ENCODE data around the gene NME7. TPM values are rescaled to one million over a fixed set of nuclear protein-coding genes. Genes with fewer than 3 reads are reported as not detected.
A peak's percentile ranks its signal among the peaks of the same experiment; 100 is the strongest.
"Not testable (repeated sequence)": the region's sequence is repeated elsewhere in the genome, so short reads cannot be mapped to it uniquely, and the experiment has no call there.

Gene NME7
- total and polyA plus RNA-seq, 2 donors, result 22.8 to 24.4 TPM

- Histone ChIP-seq H3K27ac (ENCODE audit: low read depth) (no peak overlapping the region), H3K4me3 (ENCODE audit: low read depth, low read length) (no peak overlapping the region), H3K36me3 (ENCODE audit: insufficient read depth) (no peaks in the 10 kb centered on the region), H3K4me1 (ENCODE audit: insufficient read depth) (no peaks in the 10 kb centered on the region)
- no peak for DNase-seq (ENCODE audit: extremely low spot score)
- 98% methylated on average over 3 of the region's 3 CpGs for WGBS
These were observed 241.3 kb downstream of the NME7 start for GRCh38 chr1:169126335-169126734.

- DNase-seq (ENCODE audit: extremely low spot score); H3K27ac ChIP-seq (ENCODE audit: low read depth); H3K4me3 ChIP-seq (ENCODE audit: low read depth, low read length); H3K4me1 ChIP-seq (ENCODE audit: insufficient read depth); H3K36me3 ChIP-seq (ENCODE audit: insufficient read depth): not testable (repeated sequence)
- WGBS, result 97% methylated on average over 6 of the region's 6 CpGs
These were observed 242.0 kb downstream of the NME7 start for GRCh38 chr1:169125597-169125996.

- peak; percentile 50 for DNase-seq (ENCODE audit: extremely low spot score)
- no peak overlapping the region for H3K4me3 ChIP-seq (ENCODE audit: low read depth, low read length)
- H3K27ac ChIP-seq (ENCODE audit: low read depth), result peak overlapping the region; percentile 1
- no peaks in the 10 kb centered on the region for H3K36me3 ChIP-seq (ENCODE audit: insufficient read depth)
- H3K4me1 ChIP-seq (ENCODE audit: insufficient read depth), result no peaks in the 10 kb centered on the region
- 72% methylated on average over 2 of the region's 2 CpGs for WGBS
These were observed 243.1 kb downstream of the NME7 start for GRCh38 chr1:169124459-169124858.

- Histone ChIP-seq H3K27ac (ENCODE audit: low read depth) (no peak overlapping the region), H3K4me3 (ENCODE audit: low read depth, low read length) (no peak overlapping the region), H3K4me1 (ENCODE audit: insufficient read depth) (no peaks in the 10 kb centered on the region), H3K36me3 (ENCODE audit: insufficient read depth) (no peaks in the 10 kb centered on the region)
- WGBS, result 83% methylated on average over 6 of the region's 6 CpGs
- no peak for DNase-seq (ENCODE audit: extremely low spot score)
These were observed 244.6 kb downstream of the NME7 start for GRCh38 chr1:169122976-169123375.

- H3K4me1 ChIP-seq (ENCODE audit: insufficient read depth), result no peaks in the 10 kb centered on the region
- no peaks in the 10 kb centered on the region for H3K36me3 ChIP-seq (ENCODE audit: insufficient read depth)
- H3K4me3 ChIP-seq (ENCODE audit: low read depth, low read length), result no peak overlapping the region
- no peak overlapping the region for H3K27ac ChIP-seq (ENCODE audit: low read depth)
- 84% methylated on average over 6 of the region's 6 CpGs for WGBS
- no peak for DNase-seq (ENCODE audit: extremely low spot score)
These were observed 246.3 kb downstream of the NME7 start for GRCh38 chr1:169121146-169121923.

DNA sequence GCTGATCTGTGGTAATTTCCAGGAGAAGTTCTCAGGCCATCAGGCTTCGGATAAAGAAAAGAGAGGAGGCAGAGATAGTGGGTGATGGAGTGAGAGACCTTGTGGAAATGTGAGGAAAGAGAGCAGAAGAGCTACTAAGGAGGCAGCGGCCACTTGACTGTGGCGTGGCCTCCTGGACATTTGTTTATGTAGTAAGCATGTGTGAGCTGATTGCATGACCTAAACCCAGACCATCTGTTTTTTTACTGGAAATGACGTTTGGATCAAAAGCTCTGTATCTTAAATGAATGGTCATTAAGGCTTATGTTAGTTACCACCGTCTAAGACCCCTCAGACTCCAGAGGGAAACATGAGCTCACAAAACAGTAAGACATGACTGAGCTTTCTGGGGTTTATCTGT is 247.5 kb downstream of the NME7 start:
- no peak for DNase-seq (ENCODE audit: extremely low spot score)
- Histone ChIP-seq H3K4me1 (ENCODE audit: insufficient read depth) (no peaks in the 10 kb centered on the region), H3K36me3 (ENCODE audit: insufficient read depth) (no peaks in the 10 kb centered on the region), H3K27ac (ENCODE audit: low read depth) (no peak overlapping the region), H3K4me3 (ENCODE audit: low read depth, low read length) (no peak overlapping the region)
- 53% methylated on average over 5 of the region's 5 CpGs for WGBS

GRCh38 chr1:169119405-169119804 is 248.2 kb downstream of the NME7 start:
- 61% methylated on average over 5 of the region's 5 CpGs for WGBS
- no peak for DNase-seq (ENCODE audit: extremely low spot score)
- Histone ChIP-seq H3K4me1 (ENCODE audit: insufficient read depth) (no peaks in the 10 kb centered on the region), H3K36me3 (ENCODE audit: insufficient read depth) (no peaks in the 10 kb centered on the region), H3K4me3 (ENCODE audit: low read depth, low read length) (no peak overlapping the region), H3K27ac (ENCODE audit: low read depth) (no peak overlapping the region)

GRCh38 chr1:169118227-169118626 is 249.4 kb downstream of the NME7 start:
- H3K36me3 ChIP-seq (ENCODE audit: insufficient read depth), result no peaks in the 10 kb centered on the region
- H3K4me3 ChIP-seq (ENCODE audit: low read depth, low read length), result no peak overlapping the region
- H3K4me1 ChIP-seq (ENCODE audit: insufficient read depth), result no peaks in the 10 kb centered on the region
- no peak for DNase-seq (ENCODE audit: extremely low spot score)
- H3K27ac ChIP-seq (ENCODE audit: low read depth), result no peak overlapping the region
- WGBS, result 84% methylated on average over 4 of the region's 4 CpGs

DNA sequence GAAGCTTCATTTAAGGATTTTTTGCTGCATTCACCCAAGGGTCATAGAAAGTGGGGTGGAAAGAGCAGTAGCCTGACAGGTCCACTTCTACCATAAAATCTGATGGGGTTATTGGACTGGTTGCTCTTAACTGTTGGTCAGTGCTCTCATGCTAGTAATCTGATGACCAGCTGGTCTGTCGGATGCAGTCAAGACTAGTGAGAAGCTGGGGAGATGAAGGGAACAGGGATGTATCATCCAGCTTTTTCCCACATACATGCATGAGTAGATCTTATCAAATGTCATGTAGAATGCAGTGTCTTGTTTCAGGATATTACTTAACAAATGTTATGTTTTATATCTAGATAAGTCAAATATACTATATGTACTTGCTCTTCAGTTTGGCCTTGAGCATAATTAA is 250.0 kb downstream of the NME7 start:
- Histone ChIP-seq H3K36me3 (ENCODE audit: insufficient read depth) (no peaks in the 10 kb centered on the region), H3K27ac (ENCODE audit: low read depth) (no peak overlapping the region), H3K4me1 (ENCODE audit: insufficient read depth) (no peaks in the 10 kb centered on the region), H3K4me3 (ENCODE audit: low read depth, low read length) (no peak overlapping the region)
- DNase-seq (ENCODE audit: extremely low spot score), result no peak
- WGBS, result 78% methylated on average over 1 of the region's 1 CpG

GRCh38 chr1:169117014-169117413 is 250.6 kb downstream of the NME7 start:
- H3K4me3 ChIP-seq (ENCODE audit: low read depth, low read length), result no peak overlapping the region
- 95% methylated on average over 2 of the region's 2 CpGs for WGBS
- H3K27ac ChIP-seq (ENCODE audit: low read depth), result no peak overlapping the region
- H3K36me3 ChIP-seq (ENCODE audit: insufficient read depth), result no peaks in the 10 kb centered on the region
- no peak for DNase-seq (ENCODE audit: extremely low spot score)
- H3K4me1 ChIP-seq (ENCODE audit: insufficient read depth), result no peaks in the 10 kb centered on the region

GRCh38 chr1:169115891-169116585 is 251.6 kb downstream of the NME7 start:
- WGBS, result 63% methylated on average over 14 of the region's 14 CpGs
- Histone ChIP-seq H3K27ac (ENCODE audit: low read depth) (peak overlapping the region; percentile 2), H3K36me3 (ENCODE audit: insufficient read depth) (no peaks in the 10 kb centered on the region), H3K4me1 (ENCODE audit: insufficient read depth) (no peaks in the 10 kb centered on the region), H3K4me3 (ENCODE audit: low read depth, low read length) (no peak overlapping the region)
- DNase-seq (ENCODE audit: extremely low spot score), result no peak

GRCh38 chr1:169113613-169114119 is 253.9 kb downstream of the NME7 start:
- Histone ChIP-seq H3K4me3 (ENCODE audit: low read depth, low read length) (no peak overlapping the region), H3K4me1 (ENCODE audit: insufficient read depth) (no peaks in the 10 kb centered on the region), H3K27ac (ENCODE audit: low read depth) (no peak overlapping the region), H3K36me3 (ENCODE audit: insufficient read depth) (no peaks in the 10 kb centered on the region)
- DNase-seq (ENCODE audit: extremely low spot score), result no peak
- 69% methylated on average over 4 of the region's 4 CpGs for WGBS

- 74% methylated on average over 6 of the region's 6 CpGs for WGBS
- no peak for DNase-seq (ENCODE audit: extremely low spot score)
- Histone ChIP-seq H3K4me1 (ENCODE audit: insufficient read depth) (no peaks in the 10 kb centered on the region), H3K36me3 (ENCODE audit: insufficient read depth) (no peaks in the 10 kb centered on the region), H3K4me3 (ENCODE audit: low read depth, low read length) (no peak overlapping the region), H3K27ac (ENCODE audit: low read depth) (no peak overlapping the region)
These were observed 255.4 kb downstream of the NME7 start for GRCh38 chr1:169112241-169112640.

DNA sequence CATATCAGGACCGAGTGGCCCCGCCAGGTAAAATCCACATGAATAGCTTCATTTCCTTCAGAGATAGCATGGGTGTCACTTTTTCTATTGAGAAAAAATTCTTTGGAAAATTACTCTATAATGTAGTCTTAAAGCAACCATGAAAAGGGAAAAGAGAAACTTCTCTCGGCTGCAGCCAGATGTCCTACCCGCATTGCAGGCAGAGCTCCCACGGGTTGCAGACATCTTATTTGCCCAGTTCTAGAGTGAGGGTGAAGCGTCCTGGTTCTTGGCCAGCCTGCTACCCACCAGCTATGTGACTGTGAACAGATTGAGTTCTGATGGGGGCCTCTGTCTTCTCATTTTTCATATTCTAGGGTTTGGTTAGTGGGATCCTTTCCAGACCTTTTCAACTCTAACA is 256.1 kb downstream of the NME7 start:
- no peaks in the 10 kb centered on the region for H3K36me3 ChIP-seq (ENCODE audit: insufficient read depth)
- 81% methylated on average over 6 of the region's 6 CpGs for WGBS
- no peak overlapping the region for H3K27ac ChIP-seq (ENCODE audit: low read depth)
- H3K4me1 ChIP-seq (ENCODE audit: insufficient read depth), result no peaks in the 10 kb centered on the region
- H3K4me3 ChIP-seq (ENCODE audit: low read depth, low read length), result no peak overlapping the region
- no peak for DNase-seq (ENCODE audit: extremely low spot score)
